Measurements from ENCODE around the gene HPS3. TPM values are rescaled to one million over a fixed set of nuclear protein-coding genes. Genes with fewer than 3 reads are reported as not detected.

The HPS3 gene
- total RNA-seq, 4 donors from 2014 or later = 3.1 to 5.5 (median 4.4) TPM

DNA sequence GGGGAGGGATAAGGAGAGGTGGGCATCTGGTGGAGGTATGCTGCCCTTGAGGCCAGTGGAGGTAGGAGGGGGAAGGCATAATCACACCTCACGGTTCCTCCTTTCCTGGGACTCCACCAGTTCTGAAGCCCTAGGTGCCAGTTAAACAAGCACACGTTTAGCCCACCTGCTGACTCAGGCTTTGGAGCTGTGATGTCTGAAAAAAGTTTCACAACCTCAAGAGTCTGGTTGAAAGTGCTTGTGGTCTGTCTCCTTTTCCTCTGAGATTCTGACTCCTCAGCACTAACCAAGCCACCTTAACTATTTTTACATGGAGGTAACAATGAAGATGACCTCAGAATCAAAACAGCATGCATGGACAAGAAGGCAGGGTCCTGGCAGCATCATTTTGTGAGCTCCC is 23.0 kb downstream of the HPS3 start:
- peak; percentile 51 to 61 for ATAC-seq
- H3K9me3 ChIP-seq = no peaks in the 10 kb centered on the region
- peaks cover 0 to 9% of the 10 kb centered on the region in 2 donors for H3K36me3 ChIP-seq
- peaks cover 6 to 12% of the 10 kb centered on the region in 2 donors for H3K4me1 ChIP-seq
- TF ChIP-seq CTCF (IDR thresholded peaks at IDR 0.05 in 4 of 5, conservative IDR thresholded peaks at IDR 0.05 in 1 of 5) (no peak), POLR2A (IDR thresholded peaks at IDR 0.05) (no peak)
- no peak for DNase-seq
- in situ Hi-C loops (cut with MboI; ENCODE audit: low sequenced_read_pairs in 4 of 4) (no loop called here), intact Hi-C loops (cut with DNase I; ENCODE audit: low total_unique reads) (no loop called here)
- H3K27me3 ChIP-seq = no peaks in the 10 kb centered on the region
- H3K4me3 ChIP-seq = no peak overlapping the region
- peak overlapping the region in 3 of 4 donors; percentile 4 to 55 (median 52) for H3K27ac ChIP-seq

DNA sequence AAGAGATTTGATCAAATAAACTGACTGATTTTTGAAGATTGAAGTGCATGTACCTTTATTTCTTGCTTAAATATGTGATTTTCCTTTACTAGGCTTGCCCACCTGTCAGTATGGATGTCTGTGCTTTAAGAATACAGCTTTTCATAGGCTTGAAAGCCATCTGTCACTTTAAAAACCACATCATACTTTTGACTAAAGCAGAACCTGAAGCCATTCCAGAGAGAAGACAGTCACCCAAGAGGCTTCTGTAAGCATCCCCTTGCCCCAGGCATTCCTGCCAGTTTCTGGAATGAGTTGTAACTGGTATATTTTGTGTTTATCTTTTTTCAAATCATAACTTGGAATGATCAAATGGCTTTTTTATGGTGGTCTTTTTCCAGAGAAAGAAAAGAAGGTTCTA is 24.0 kb downstream of the HPS3 start:
- H3K27me3 ChIP-seq = no peaks in the 10 kb centered on the region
- peaks cover 0 to 9% of the 10 kb centered on the region in 2 donors for H3K36me3 ChIP-seq
- H3K4me3 ChIP-seq = no peak overlapping the region
- no peak overlapping the region for H3K27ac ChIP-seq
- ATAC-seq = no peak
- DNase-seq = no peak
- no peak for TF ChIP-seq CTCF (IDR thresholded peaks at IDR 0.05 in 4 of 5, conservative IDR thresholded peaks at IDR 0.05 in 1 of 5)
- no peak for TF ChIP-seq POLR2A (IDR thresholded peaks at IDR 0.05)
- peaks cover 6 to 12% of the 10 kb centered on the region in 2 donors for H3K4me1 ChIP-seq
- no peaks in the 10 kb centered on the region for H3K9me3 ChIP-seq
- in situ Hi-C loops (cut with MboI; ENCODE audit: low sequenced_read_pairs in 4 of 4) (no loop called here), intact Hi-C loops (cut with DNase I; ENCODE audit: low total_unique reads) (no loop called here)

GRCh38 chr3:149160754-149161300 is 31.4 kb downstream of the HPS3 start:
- DNase-seq (no peak), ATAC-seq (no peak)
- TF ChIP-seq POLR2A (IDR thresholded peaks at IDR 0.05) = no peak
- no peak for TF ChIP-seq CTCF (IDR thresholded peaks at IDR 0.05 in 4 of 5, conservative IDR thresholded peaks at IDR 0.05 in 1 of 5)
- peaks cover 0 to 18% of the 10 kb centered on the region in 2 donors for H3K36me3 ChIP-seq
- intact Hi-C loops (cut with DNase I; ENCODE audit: low total_unique reads) = no loop called here
- H3K27ac ChIP-seq = no peak overlapping the region
- H3K4me3 ChIP-seq = no peak overlapping the region
- H3K27me3 ChIP-seq = no peaks in the 10 kb centered on the region
- in situ Hi-C loops (cut with MboI; ENCODE audit: low sequenced_read_pairs in 4 of 4) = no loop called here
- no peaks in the 10 kb centered on the region for H3K9me3 ChIP-seq
- H3K4me1 ChIP-seq = no peaks in the 10 kb centered on the region

GRCh38 chr3:149162007-149162406 is 32.6 kb downstream of the HPS3 start:
- in situ Hi-C loops (cut with MboI; ENCODE audit: low sequenced_read_pairs in 4 of 4) = no loop called here
- H3K27ac ChIP-seq = no peak overlapping the region

More at GRCh38 chr3:149162007-149162406, 32.6 kb downstream of the HPS3 start:
- intact Hi-C loops (cut with DNase I; ENCODE audit: low total_unique reads) = no loop called here
- no peak for TF ChIP-seq CTCF (IDR thresholded peaks at IDR 0.05 in 4 of 5, conservative IDR thresholded peaks at IDR 0.05 in 1 of 5)
- no peak for TF ChIP-seq POLR2A (IDR thresholded peaks at IDR 0.05)
- ATAC-seq (no peak), DNase-seq (no peak)
- H3K4me1 ChIP-seq = no peaks in the 10 kb centered on the region
- no peaks in the 10 kb centered on the region for H3K27me3 ChIP-seq
- H3K9me3 ChIP-seq = no peaks in the 10 kb centered on the region
- no peak overlapping the region for H3K4me3 ChIP-seq
- peaks cover 0 to 20% of the 10 kb centered on the region in 2 donors for H3K36me3 ChIP-seq
